H9 (cell line): Measurements from ENCODE around the gene MTA1. TPM values are rescaled to one million over a fixed set of nuclear protein-coding genes. Genes with fewer than 3 reads are reported as not detected.

Experiments
- DNase-seq: peaks from one replicate; pipeline ENCODE4 v3.0.0-alpha.2; 2017
- H2AFZ ChIP-seq: one replicate; pipeline ENCODE4 v1.6.1; 2013; ENCODE audit warnings: mild to moderate bottlenecking, low read length, control low read depth, moderate library complexity
- H2AK5ac ChIP-seq: 2 replicates; pipeline ENCODE4 v1.6.1; 2013; ENCODE audit warnings: low read length, control low read depth, mixed read lengths; ENCODE audit not compliant: insufficient read length
- H2BK120ac ChIP-seq: one replicate; pipeline ENCODE4 v1.6.1; 2013; ENCODE audit warnings: low read depth, mild to moderate bottlenecking, low read length, control low read depth, inconsistent platforms; ENCODE audit not compliant: poor library complexity, severe bottlenecking
- H2BK12ac ChIP-seq: 2 replicates; pipeline ENCODE4 v1.6.1; 2013; ENCODE audit warnings: low read length, control low read depth, mixed read lengths, low read depth; ENCODE audit not compliant: insufficient read length
- H2BK15ac ChIP-seq: 2 replicates; pipeline ENCODE4 v1.6.1; 2013; ENCODE audit warnings: low read depth, low read length, control low read depth
- H2BK20ac ChIP-seq: one replicate; pipeline ENCODE4 v1.6.1; 2013; ENCODE audit warnings: low read depth, mild to moderate bottlenecking, low read length, control low read depth, inconsistent platforms; ENCODE audit not compliant: poor library complexity, severe bottlenecking
- H2BK5ac ChIP-seq: 2 replicates; pipeline ENCODE4 v1.6.1; 2013; ENCODE audit warnings: low read length, control low read depth, mixed read lengths; ENCODE audit not compliant: insufficient read length
- H3K14ac ChIP-seq: 2 replicates; pipeline ENCODE4 v1.6.1; 2013; ENCODE audit warnings: low read length, control low read depth; ENCODE audit not compliant: insufficient read depth
- H3K18ac ChIP-seq: 2 replicates; pipeline ENCODE4 v1.6.1; 2013; ENCODE audit warnings: low read depth, mild to moderate bottlenecking, mixed read lengths, low read length, control low read depth; ENCODE audit not compliant: insufficient read length
- H3K23ac ChIP-seq: 2 replicates; pipeline ENCODE4 v1.6.1; 2013; ENCODE audit warnings: low read length, control low read depth, mixed read lengths, low read depth; ENCODE audit not compliant: insufficient read length
- H3K23me2 ChIP-seq: 2 replicates; pipeline ENCODE4 v1.6.1; 2013; ENCODE audit warnings: low read depth, mild to moderate bottlenecking, mixed read lengths, low read length, control low read depth; ENCODE audit not compliant: insufficient read length, poor library complexity, severe bottlenecking
- H3K27ac ChIP-seq: 2 replicates; pipeline ENCODE4 v1.5.1; 2013; ENCODE audit warnings: low read length, control low read depth, mixed read lengths, low read depth; ENCODE audit not compliant: insufficient read length
- H3K27me3 ChIP-seq: 2 replicates; pipeline ENCODE4 v1.6.1; 2013; ENCODE audit warnings: low read length, control low read depth, inconsistent platforms; ENCODE audit not compliant: insufficient read depth
- H3K4ac ChIP-seq: 2 replicates; pipeline ENCODE4 v1.6.1; 2013; ENCODE audit warnings: low read depth, mild to moderate bottlenecking, control low read depth, inconsistent platforms, low read length, moderate library complexity
- H3K4me1 ChIP-seq: 2 replicates; pipeline ENCODE4 v1.6.1; 2013; ENCODE audit warnings: low read length, control low read depth, inconsistent platforms; ENCODE audit not compliant: insufficient read depth
- H3K4me2 ChIP-seq: 2 replicates; pipeline ENCODE4 v1.6.1; 2013; ENCODE audit warnings: low read length, control low read depth, mixed read lengths; ENCODE audit not compliant: insufficient read length, insufficient read depth
- H3K56ac ChIP-seq: 2 replicates; pipeline ENCODE4 v1.6.1; 2013; ENCODE audit warnings: low read depth, mild to moderate bottlenecking, mixed read lengths, low read length, control low read depth; ENCODE audit not compliant: insufficient read length
- H3K79me1 ChIP-seq: 2 replicates; pipeline ENCODE4 v1.6.1; 2013; ENCODE audit warnings: low read depth, mild to moderate bottlenecking, moderate library complexity, low read length, control low read depth, inconsistent platforms; ENCODE audit not compliant: insufficient read depth, poor library complexity, severe bottlenecking
- H3K79me2 ChIP-seq: 2 replicates; pipeline ENCODE4 v1.6.1; 2013; ENCODE audit warnings: low read length, control low read depth, inconsistent platforms; ENCODE audit not compliant: insufficient read depth
- H3K9ac ChIP-seq: 2 replicates; pipeline ENCODE4 v1.6.1; 2013; ENCODE audit warnings: low read length, control low read depth, mixed read lengths; ENCODE audit not compliant: insufficient read length; ENCODE audit errors: extremely low read depth
- H3K9me3 ChIP-seq: one replicate; pipeline ENCODE4 v1.6.1; 2013; ENCODE audit warnings: low read depth, low read length, inconsistent platforms; ENCODE audit not compliant: control insufficient read depth
- H3T11ph ChIP-seq: one replicate; pipeline ENCODE4 v1.6.1; 2013; ENCODE audit warnings: mild to moderate bottlenecking, low read length, control low read depth, inconsistent platforms
- H4K20me1 ChIP-seq: one replicate; pipeline ENCODE4 v1.6.1; 2013; ENCODE audit not compliant: control insufficient read depth, insufficient read length, insufficient read depth
- H4K5ac ChIP-seq: 2 replicates; pipeline ENCODE4 v1.6.1; 2013; ENCODE audit warnings: low read depth, mild to moderate bottlenecking, mixed read lengths, low read length, control low read depth; ENCODE audit not compliant: insufficient read length
- H4K8ac ChIP-seq: replicated peaks from 2 replicates; pipeline ENCODE4 v1.6.1; 2013; ENCODE audit warnings: low read length, control low read depth, mixed read lengths, low read depth; ENCODE audit not compliant: insufficient read length
- H4K91ac ChIP-seq: 2 replicates; pipeline ENCODE4 v1.6.1; 2013; ENCODE audit warnings: low read depth, mild to moderate bottlenecking, moderate library complexity, mixed read lengths, low read length, control low read depth; ENCODE audit not compliant: insufficient read length
- H3K27ac Mint-ChIP-seq, 3 experiments: 2 replicates in 2 of 3; 3 replicates in 1 of 3; pipeline ENCODE4 v1.8.0; 2020 to 2021; ENCODE audit warnings: mixed read lengths in 3 of 3, mild to moderate bottlenecking in 1 of 3, moderate library complexity in 1 of 3
- H3K27me3 Mint-ChIP-seq: 2 replicates; pipeline ENCODE4 v1.8.0; 2021; ENCODE audit warnings: low read depth, mild to moderate bottlenecking, moderate library complexity, mixed read lengths
- H3K36me3 Mint-ChIP-seq, 3 experiments: 2 replicates in 2 of 3; 3 replicates in 1 of 3; pipeline ENCODE4 v1.8.0; 2020 to 2021; ENCODE audit warnings: low read depth in 3 of 3, mixed read lengths in 3 of 3; ENCODE audit not compliant: insufficient read depth in 1 of 3
- H3K4me1 Mint-ChIP-seq, 2 experiments: 2 replicates each; pipeline ENCODE4 v1.8.0; 2020; ENCODE audit warnings: mixed read lengths in 2 of 2
- H3K4me3 Mint-ChIP-seq, 2 experiments: 2 replicates in 1 of 2; 3 replicates in 1 of 2; pipeline ENCODE4 v1.8.0; 2020 to 2021; ENCODE audit warnings: mild to moderate bottlenecking in 2 of 2, mixed read lengths in 2 of 2, moderate library complexity in 1 of 2
- H3K9me3 Mint-ChIP-seq, 2 experiments: 2 replicates in 1 of 2; 3 replicates in 1 of 2; pipeline ENCODE4 v1.8.0; 2020; ENCODE audit warnings: mild to moderate bottlenecking in 2 of 2, mixed read lengths in 2 of 2, moderate library complexity in 1 of 2
- WGBS: extraction: QIAGEN DNeasy Blood & Tissue Kit; methylation state at CpG from one replicate; pipeline ENCODE4 v1.1.7; 2013; ENCODE audit warnings: missing lambda C conversion rate, low lambda C conversion rate, mixed read lengths; ENCODE audit not compliant: insufficient read length; ENCODE audit errors: extremely low coverage; 5-methylcytosine and 5-hydroxymethylcytosine counted together
- total RNA-seq: library from RNA; stranded (reverse); gene quantifications from 2 replicates; pipeline ENCODE4 v1.2.1, GENCODE V29; 2021
- TF ChIP-seq, protein P1 (sequence below): fragments of 200-600 bp; sonication (generic); conservative IDR thresholded peaks from 3 replicates; pipeline ENCODE4 v1.8.0; 2021; ENCODE audit warnings: antibody characterized with exemption, mild to moderate bottlenecking

Gene MTA1
- total RNA-seq, 1 experiment from 2014 or later, result 230 TPM

DNA sequence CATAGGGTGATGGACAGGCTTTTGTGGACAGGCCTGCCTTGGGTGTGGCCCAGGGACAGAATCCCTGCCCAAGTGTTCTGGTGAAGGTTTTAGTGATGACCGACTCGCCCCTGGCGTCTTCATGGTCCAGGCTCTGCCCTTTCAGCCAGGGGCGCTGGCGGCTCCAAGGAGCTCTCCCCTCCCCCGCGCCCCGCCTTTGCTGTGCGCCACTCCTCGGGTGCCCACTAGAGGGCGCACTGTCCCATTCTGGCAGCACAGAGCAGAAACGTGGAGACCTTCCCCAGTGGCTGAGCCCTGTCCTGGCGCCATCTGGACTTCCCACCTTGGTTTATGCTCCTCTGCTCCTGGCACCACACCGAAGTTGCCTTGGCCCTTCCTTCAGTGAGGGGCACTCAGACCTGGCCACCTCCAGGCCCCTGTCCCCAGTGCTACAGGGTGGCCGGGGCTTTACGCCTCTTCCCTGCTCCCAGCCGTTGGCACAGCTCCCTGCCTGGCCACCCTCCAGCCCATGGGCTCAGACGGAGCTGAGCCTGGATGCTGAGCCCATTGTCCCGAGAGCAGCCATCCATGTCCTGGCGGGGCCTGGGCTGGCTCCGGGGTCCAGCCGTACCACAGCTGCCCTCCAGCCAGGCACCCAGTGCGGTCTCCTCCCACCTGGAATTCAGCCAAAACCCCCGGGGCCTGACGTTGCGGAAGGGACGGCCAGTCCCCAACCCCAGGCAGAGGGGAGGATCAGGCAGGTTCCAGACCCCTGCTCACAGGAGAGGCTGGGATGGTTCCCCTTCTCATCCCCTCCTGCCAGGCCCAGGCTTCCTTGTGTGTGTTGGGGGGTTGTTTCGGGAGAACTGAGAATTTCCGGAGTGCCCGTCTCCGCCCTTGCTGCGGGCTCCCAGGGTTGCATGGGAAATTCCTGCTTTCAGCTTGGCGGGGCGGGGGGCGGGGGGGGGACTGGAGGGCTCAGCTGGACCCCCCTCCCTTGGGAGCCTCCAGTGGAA, 61.5 kb downstream of the MTA1 start:
- peaks cover 4% of the 10 kb centered on the region for H3K23me2 ChIP-seq
- H2BK120ac ChIP-seq, result peak overlapping the region; percentile 83
- H3K79me2 ChIP-seq, result no peaks in the 10 kb centered on the region
- H2BK12ac ChIP-seq, result peak overlapping the region; percentile 63
- peaks cover 86% of the 10 kb centered on the region for H3K27me3 Mint-ChIP-seq
- no peak overlapping the region for H3K56ac ChIP-seq
- H3K4ac ChIP-seq, result peak overlapping the region; percentile 30
- no peak overlapping the region for H3T11ph ChIP-seq
- peak; percentile 94 for DNase-seq
- H2BK20ac ChIP-seq, result no peak overlapping the region
- peak overlapping the region; percentile 90 for H4K91ac ChIP-seq
- no peaks in the 10 kb centered on the region; the same call in 1 of the 2 replicates for H3K4me1 ChIP-seq
- H3K4me2 ChIP-seq, result peak overlapping the region; percentile 39
- H3K14ac ChIP-seq, result peak overlapping the region; percentile 98
- H3K27ac ChIP-seq, result no peak overlapping the region
- H3K9me3 ChIP-seq, result no peaks in the 10 kb centered on the region
- TF ChIP-seq, protein P1, sequence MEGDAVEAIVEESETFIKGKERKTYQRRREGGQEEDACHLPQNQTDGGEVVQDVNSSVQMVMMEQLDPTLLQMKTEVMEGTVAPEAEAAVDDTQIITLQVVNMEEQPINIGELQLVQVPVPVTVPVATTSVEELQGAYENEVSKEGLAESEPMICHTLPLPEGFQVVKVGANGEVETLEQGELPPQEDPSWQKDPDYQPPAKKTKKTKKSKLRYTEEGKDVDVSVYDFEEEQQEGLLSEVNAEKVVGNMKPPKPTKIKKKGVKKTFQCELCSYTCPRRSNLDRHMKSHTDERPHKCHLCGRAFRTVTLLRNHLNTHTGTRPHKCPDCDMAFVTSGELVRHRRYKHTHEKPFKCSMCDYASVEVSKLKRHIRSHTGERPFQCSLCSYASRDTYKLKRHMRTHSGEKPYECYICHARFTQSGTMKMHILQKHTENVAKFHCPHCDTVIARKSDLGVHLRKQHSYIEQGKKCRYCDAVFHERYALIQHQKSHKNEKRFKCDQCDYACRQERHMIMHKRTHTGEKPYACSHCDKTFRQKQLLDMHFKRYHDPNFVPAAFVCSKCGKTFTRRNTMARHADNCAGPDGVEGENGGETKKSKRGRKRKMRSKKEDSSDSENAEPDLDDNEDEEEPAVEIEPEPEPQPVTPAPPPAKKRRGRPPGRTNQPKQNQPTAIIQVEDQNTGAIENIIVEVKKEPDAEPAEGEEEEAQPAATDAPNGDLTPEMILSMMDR, result peak; percentile 100
- H2BK5ac ChIP-seq, result no peak overlapping the region
- H3K9ac ChIP-seq, result peak overlapping the region; percentile 1
- H2BK15ac ChIP-seq, result peak overlapping the region; percentile 0; the same call in 1 of the 2 replicates
- H4K20me1 ChIP-seq, result no peaks in the 10 kb centered on the region
- WGBS, result no CpG with 5 or more reads among the region's 35 CpGs
- H3K23ac ChIP-seq, result no peak overlapping the region
- H3K27ac Mint-ChIP-seq, result peak overlapping the region in 2 of 3 experiments; percentile 44 to 91; a peak in 3 of 7 replicates
- H2AFZ ChIP-seq, result no peak overlapping the region
- H4K5ac ChIP-seq, result peak overlapping the region; percentile 31
- H3K27me3 ChIP-seq, result peaks cover 32% of the 10 kb centered on the region
- H3K18ac ChIP-seq, result peak overlapping the region; percentile 98
- H3K4me1 Mint-ChIP-seq, result peaks cover 11 to 33% of the 10 kb centered on the region in 2 experiments
- peaks cover 0 to 3% of the 10 kb centered on the region in 2 experiments; a peak in 1 of 5 replicates for H3K9me3 Mint-ChIP-seq
- no peaks in the 10 kb centered on the region for H3K36me3 Mint-ChIP-seq
- no peak overlapping the region for H2AK5ac ChIP-seq
- H4K8ac ChIP-seq, result no peak overlapping the region
- H3K79me1 ChIP-seq, result no peaks in the 10 kb centered on the region
- peak overlapping the region; percentile 29 to 74; a peak in 4 of 5 replicates for H3K4me3 Mint-ChIP-seq
